ENCODE measurements around the gene ACOX3.

DNA sequence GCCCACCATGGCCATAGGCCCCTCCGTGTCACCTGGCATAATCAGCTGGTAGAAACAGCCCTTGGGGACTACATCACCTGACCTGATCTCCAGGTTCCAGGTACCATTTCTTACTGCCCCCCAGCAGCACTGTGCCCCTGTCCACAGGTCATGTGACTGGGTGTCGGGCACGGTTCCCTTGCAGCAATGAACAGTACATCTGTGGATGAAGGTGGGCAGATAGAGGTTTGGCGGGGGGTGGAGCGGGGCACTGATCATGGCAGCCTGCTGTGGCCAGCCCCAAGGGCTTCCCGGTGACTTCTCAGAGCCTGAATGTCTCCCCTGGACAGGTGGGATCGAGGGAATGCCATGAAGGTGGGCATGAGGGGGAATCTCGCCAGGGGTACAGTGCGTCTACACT lies 37.8 kb upstream of the ACOX3 start:
- TF ChIP-seq, protein P1, sequence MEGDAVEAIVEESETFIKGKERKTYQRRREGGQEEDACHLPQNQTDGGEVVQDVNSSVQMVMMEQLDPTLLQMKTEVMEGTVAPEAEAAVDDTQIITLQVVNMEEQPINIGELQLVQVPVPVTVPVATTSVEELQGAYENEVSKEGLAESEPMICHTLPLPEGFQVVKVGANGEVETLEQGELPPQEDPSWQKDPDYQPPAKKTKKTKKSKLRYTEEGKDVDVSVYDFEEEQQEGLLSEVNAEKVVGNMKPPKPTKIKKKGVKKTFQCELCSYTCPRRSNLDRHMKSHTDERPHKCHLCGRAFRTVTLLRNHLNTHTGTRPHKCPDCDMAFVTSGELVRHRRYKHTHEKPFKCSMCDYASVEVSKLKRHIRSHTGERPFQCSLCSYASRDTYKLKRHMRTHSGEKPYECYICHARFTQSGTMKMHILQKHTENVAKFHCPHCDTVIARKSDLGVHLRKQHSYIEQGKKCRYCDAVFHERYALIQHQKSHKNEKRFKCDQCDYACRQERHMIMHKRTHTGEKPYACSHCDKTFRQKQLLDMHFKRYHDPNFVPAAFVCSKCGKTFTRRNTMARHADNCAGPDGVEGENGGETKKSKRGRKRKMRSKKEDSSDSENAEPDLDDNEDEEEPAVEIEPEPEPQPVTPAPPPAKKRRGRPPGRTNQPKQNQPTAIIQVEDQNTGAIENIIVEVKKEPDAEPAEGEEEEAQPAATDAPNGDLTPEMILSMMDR (IDR thresholded peaks at IDR 0.05 in 4 of 5, conservative IDR thresholded peaks at IDR 0.05 in 1 of 5) = no peak
- no peak for TF ChIP-seq POLR2A (IDR thresholded peaks at IDR 0.05)
